GM20000 (cell line): Measurements from ENCODE around the gene MAST2.

Source experiments
- DNase-seq: peaks from one replicate; pipeline ENCODE4 v3.0.0; 2012; ENCODE audit warnings: low spot score
- CTCF ChIP-seq: IDR thresholded peaks from 2 replicates; pipeline ENCODE4 v1.5.1; 2012; ENCODE audit warnings: mild to moderate bottlenecking, control low read depth; ENCODE audit errors: extremely low read depth, missing control alignments

The MAST2 gene

GRCh38 chr1:46062651-46063319 is 259.4 kb downstream of the MAST2 start:
- TF ChIP-seq CTCF: no peak
- DNase-seq: no peak

DNA sequence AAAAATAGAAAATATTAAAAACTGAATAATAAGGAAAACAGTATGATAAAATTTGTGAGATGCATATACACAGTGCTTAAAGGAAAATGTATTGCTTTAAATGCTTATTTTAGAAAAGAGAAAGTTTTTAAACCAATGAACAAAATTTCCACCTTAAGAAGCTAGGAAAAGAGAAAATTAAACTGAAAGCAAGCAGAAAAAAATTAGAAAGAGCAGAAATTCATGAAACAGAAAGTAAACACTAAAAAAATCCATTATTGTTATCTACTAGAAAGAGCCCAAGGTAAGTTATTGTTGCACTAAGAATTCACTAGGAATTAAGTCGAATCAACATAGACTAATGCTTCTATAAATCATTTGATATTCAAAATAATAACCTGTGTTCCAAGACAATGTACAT is 261.3 kb downstream of the MAST2 start:
- no peak for TF ChIP-seq CTCF
- DNase-seq: no peak

GRCh38 chr1:46065405-46065804 is 262.0 kb downstream of the MAST2 start:
- DNase-seq: no peak
- no peak for TF ChIP-seq CTCF

DNA sequence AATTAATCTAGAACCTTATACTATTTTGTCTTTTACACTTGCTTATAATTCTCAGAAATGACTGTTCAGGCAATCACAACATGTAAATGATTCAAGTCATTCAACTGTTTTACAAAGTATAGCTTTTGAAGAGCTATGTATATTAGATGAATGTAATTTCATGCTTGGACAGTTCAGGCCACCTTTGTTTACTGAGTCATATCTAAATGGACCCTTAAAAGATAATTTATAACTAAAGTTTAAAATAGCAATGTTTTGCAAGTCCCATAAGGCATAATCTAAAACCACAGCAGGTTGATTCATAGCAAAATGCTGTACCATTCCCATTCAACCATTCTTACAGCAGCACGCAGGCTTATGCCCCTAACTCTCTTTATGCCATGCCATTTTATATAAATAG is 264.2 kb downstream of the MAST2 start:
- no peak for DNase-seq
- TF ChIP-seq CTCF: no peak

- DNase-seq: no peak
- TF ChIP-seq CTCF: no peak
Observed at GRCh38 chr1:46068525-46068924, 265.1 kb downstream of the MAST2 start.

GRCh38 chr1:46070164-46070814 is 266.9 kb downstream of the MAST2 start:
- TF ChIP-seq CTCF: no peak
- no peak for DNase-seq

DNA sequence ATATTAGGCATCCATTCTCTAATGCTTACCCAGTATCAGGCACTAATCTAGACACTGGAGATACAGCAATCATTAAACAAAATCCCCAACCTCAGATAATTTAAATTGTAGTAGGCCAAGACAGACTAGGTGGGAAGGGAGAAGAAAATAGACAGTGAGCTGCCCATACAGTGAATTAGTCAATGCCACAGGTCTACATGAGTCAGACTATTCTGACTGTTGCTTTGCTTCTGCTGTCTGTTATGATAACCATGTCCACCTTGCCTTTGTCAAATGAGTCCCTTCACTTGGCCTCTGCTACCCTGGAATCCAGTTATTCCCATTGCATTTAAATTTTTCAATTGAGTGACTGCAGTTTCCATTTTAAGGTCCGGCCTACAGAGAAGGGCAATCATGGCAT is 269.6 kb downstream of the MAST2 start:
- no peak for TF ChIP-seq CTCF
- DNase-seq: no peak
